ENCODE measurements around the gene ATF2. TPM values are rescaled to one million over a fixed set of nuclear protein-coding genes. Genes with fewer than 3 reads are reported as not detected.

Gene ATF2
- total and polyA plus RNA-seq, 2 of the 13 experiments (the other 11 are each of a cell fraction or from before 2014, with no cell fraction given) = 91.6 to 95.1 TPM

GRCh38 chr2:175181104-175181876, 13.3 kb upstream of the ATF2 start, which contains the start of gene ATP5MC3 (continued):
- peak; percentile 94; the same call in 1 of the 2 replicates for TF ChIP-seq THRA (CRISPR knock-in tag; IDR thresholded peaks at IDR 0.05; ENCODE audit: borderline replicate concordance)
- 0 out of 2 replicates have a peak, but pooled peaks have one; percentile 21 for TF ChIP-seq RNF2 (conservative IDR thresholded peaks at IDR 0.05; ENCODE audit: low read depth)
- peak; percentile 74 for TF ChIP-seq DMAP1 (CRISPR knock-in tag; IDR thresholded peaks at IDR 0.05)
- TF ChIP-seq ZFP1 (CRISPR knock-in tag; IDR thresholded peaks at IDR 0.05) = peak; percentile 92; the same call in 1 of the 2 replicates
- peak; percentile 91 for TF ChIP-seq RXRA (CRISPR knock-in tag; IDR thresholded peaks at IDR 0.05)
- TF ChIP-seq, protein P1, sequence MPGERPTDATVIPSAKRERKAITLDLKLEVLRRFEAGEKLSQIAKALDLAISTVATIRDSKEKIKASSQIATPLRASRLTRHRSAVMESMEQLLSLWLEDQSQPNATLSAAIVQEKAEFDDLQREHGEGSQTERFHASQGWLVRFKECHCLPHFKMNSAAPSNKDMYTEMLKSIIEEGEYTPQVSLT (CRISPR knock-in tag; IDR thresholded peaks at IDR 0.05; ENCODE audit: borderline replicate concordance, low read depth) = 0 out of 2 replicates have a peak, but pooled peaks have one; percentile 40
- TF ChIP-seq ZNF274 (CRISPR knock-in tag; IDR thresholded peaks at IDR 0.05) = peak; percentile 86
- TF ChIP-seq ZNF570 (CRISPR knock-in tag; IDR thresholded peaks at IDR 0.05; ENCODE audit: borderline replicate concordance) = no peak
- no peak for TF ChIP-seq SRSF1 (optimal IDR thresholded peaks at IDR 0.05; ENCODE audit: low read depth, low read length)
- TF ChIP-seq PCBP2 (optimal IDR thresholded peaks at IDR 0.05; ENCODE audit: low read depth, low read length, poor library complexity, severe bottlenecking) = no peak
- TF ChIP-seq MXD4 (CRISPR knock-in tag; IDR thresholded peaks at IDR 0.05) = no peak; the same call in 1 of the 2 replicates
- TF ChIP-seq ATF7-NPFF (CRISPR knock-in tag; IDR thresholded peaks at IDR 0.05; ENCODE audit: low read depth) = no peak
- peak; percentile 95 for TF ChIP-seq PRPF4 (IDR thresholded peaks at IDR 0.05; ENCODE audit: low read depth, low read length, poor library complexity, severe bottlenecking)
- peak; percentile 84; the same call in 1 of the 2 replicates for TF ChIP-seq KIAA2018 (CRISPR knock-in tag; IDR thresholded peaks at IDR 0.05; ENCODE audit: borderline replicate concordance)
- TF ChIP-seq ZBTB7A (CRISPR knock-in tag; IDR thresholded peaks at IDR 0.05) = peak; percentile 10; the same call in 1 of the 2 replicates
- TF ChIP-seq, protein P2, sequence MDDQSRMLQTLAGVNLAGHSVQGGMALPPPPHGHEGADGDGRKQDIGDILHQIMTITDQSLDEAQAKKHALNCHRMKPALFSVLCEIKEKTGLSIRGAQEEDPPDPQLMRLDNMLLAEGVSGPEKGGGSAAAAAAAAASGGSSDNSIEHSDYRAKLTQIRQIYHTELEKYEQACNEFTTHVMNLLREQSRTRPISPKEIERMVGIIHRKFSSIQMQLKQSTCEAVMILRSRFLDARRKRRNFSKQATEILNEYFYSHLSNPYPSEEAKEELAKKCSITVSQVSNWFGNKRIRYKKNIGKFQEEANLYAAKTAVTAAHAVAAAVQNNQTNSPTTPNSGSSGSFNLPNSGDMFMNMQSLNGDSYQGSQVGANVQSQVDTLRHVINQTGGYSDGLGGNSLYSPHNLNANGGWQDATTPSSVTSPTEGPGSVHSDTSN (CRISPR knock-in tag; IDR thresholded peaks at IDR 0.05; ENCODE audit: borderline replicate concordance) = no peak; the same call in 1 of the 2 replicates
- peak; percentile 85 for TF ChIP-seq CBX5 (CRISPR knock-in tag; IDR thresholded peaks at IDR 0.05; ENCODE audit: borderline replicate concordance)
- TF ChIP-seq GABPB1 (CRISPR knock-in tag; IDR thresholded peaks at IDR 0.05) = peak; percentile 84

All from HepG2 (cell line).